Parathyroid adenoma (tissue), 2 donors: ENCODE data around the gene CIT.

Source experiments
- H2AFZ ChIP-seq: fragments of 300-600 bp; sonication (generic); one replicate; pipeline ENCODE4 v1.7.0; 2017; ENCODE audit warnings: antibody characterized with exemption, mild to moderate bottlenecking
- H3K27ac ChIP-seq: fragments of 300-600 bp; sonication (generic); one replicate; pipeline ENCODE4 v1.7.0; 2017
- H3K27me3 ChIP-seq: fragments of 300-600 bp; sonication (generic); one replicate; pipeline ENCODE4 v1.7.0; 2017; ENCODE audit warnings: low read length; ENCODE audit not compliant: control insufficient read depth, insufficient read depth
- H3K36me3 ChIP-seq: fragments of 300-600 bp; sonication (generic); one replicate; pipeline ENCODE4 v1.7.0; 2017; ENCODE audit warnings: low read length; ENCODE audit not compliant: control insufficient read depth, insufficient read depth
- H3K4me1 ChIP-seq: fragments of 300-600 bp; sonication (generic); one replicate; pipeline ENCODE4 v1.7.0; 2017; ENCODE audit warnings: control low read depth
- H3K4me2 ChIP-seq: fragments of 300-600 bp; sonication (generic); one replicate; pipeline ENCODE4 v1.7.0; 2017; ENCODE audit warnings: low read length
- H3K4me3 ChIP-seq: fragments of 300-600 bp; sonication (generic); one replicate; pipeline ENCODE4 v1.7.0; 2017; ENCODE audit warnings: low read depth, low read length
- H3K79me2 ChIP-seq: fragments of 300-600 bp; sonication (generic); one replicate; pipeline ENCODE4 v1.7.0; 2017; ENCODE audit warnings: control low read depth
- H3K9ac ChIP-seq: fragments of 300-600 bp; sonication (generic); one replicate; pipeline ENCODE4 v1.7.0; 2017; ENCODE audit warnings: mild to moderate bottlenecking
- H3K9me3 ChIP-seq: fragments of 300-600 bp; sonication (generic); one replicate; pipeline ENCODE4 v1.7.0; 2017; ENCODE audit warnings: low read length; ENCODE audit not compliant: control insufficient read depth
- TF ChIP-seq, protein P1 (sequence below): fragments of 300-600 bp; sonication (generic); IDR thresholded peaks from one replicate; pipeline ENCODE4 v1.7.0; 2017; ENCODE audit warnings: antibody characterized with exemption, mild to moderate bottlenecking
- donor health status: primary hyperparathyroidism.

CIT gene

DNA sequence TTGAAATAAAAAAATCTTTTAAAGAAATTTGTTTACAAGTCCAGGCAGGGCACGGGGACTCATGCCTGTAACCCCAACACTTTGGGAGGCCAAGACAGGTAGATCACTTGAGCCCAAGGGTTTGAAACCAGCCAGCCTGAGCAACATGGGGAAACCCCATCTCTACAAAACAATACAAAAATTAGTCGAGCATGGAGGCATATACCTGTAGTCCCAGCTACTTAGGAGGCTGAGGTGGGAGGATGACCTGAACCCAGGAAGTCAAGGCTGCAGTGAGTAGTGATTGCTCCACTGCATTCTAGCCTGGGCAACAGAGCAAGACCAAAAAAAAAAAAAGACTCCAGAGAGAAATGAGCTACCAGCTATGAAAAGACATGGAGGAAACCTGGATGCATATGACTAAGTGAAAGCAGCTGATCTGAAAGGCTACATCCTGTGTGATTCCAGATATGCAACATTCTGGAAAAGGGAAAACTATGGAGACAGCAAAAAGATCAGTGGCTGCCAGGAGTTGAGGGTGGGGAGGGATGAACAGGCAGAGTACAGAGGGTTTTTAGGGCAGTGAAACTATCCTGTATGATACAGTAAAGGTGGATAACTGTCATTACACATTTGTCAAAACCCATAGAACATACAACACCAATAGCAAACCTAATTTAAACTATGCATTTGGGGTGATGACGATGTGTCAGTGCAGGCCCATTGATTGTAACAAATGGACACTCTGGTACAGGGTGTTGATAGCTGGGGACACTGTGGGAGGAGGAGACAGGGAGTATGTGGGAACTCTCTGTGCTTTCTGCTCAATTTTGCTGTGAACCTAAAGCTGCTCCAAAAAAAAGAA, 149.3 kb downstream of the CIT start:
- Histone ChIP-seq H3K4me3 (no peak overlapping the region), H3K36me3 (no peaks in the 10 kb centered on the region), H3K27me3 (no peaks in the 10 kb centered on the region), H3K4me2 (peak overlapping the region; percentile 2), H3K79me2 (no peaks in the 10 kb centered on the region), H3K9me3 (no peaks in the 10 kb centered on the region), H3K4me1 (peaks cover 17% of the 10 kb centered on the region), H2AFZ (peak overlapping the region; percentile 71), H3K27ac (peak overlapping the region; percentile 55), H3K9ac (no peak overlapping the region)
- TF ChIP-seq, protein P1, sequence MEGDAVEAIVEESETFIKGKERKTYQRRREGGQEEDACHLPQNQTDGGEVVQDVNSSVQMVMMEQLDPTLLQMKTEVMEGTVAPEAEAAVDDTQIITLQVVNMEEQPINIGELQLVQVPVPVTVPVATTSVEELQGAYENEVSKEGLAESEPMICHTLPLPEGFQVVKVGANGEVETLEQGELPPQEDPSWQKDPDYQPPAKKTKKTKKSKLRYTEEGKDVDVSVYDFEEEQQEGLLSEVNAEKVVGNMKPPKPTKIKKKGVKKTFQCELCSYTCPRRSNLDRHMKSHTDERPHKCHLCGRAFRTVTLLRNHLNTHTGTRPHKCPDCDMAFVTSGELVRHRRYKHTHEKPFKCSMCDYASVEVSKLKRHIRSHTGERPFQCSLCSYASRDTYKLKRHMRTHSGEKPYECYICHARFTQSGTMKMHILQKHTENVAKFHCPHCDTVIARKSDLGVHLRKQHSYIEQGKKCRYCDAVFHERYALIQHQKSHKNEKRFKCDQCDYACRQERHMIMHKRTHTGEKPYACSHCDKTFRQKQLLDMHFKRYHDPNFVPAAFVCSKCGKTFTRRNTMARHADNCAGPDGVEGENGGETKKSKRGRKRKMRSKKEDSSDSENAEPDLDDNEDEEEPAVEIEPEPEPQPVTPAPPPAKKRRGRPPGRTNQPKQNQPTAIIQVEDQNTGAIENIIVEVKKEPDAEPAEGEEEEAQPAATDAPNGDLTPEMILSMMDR = no peak

DNA sequence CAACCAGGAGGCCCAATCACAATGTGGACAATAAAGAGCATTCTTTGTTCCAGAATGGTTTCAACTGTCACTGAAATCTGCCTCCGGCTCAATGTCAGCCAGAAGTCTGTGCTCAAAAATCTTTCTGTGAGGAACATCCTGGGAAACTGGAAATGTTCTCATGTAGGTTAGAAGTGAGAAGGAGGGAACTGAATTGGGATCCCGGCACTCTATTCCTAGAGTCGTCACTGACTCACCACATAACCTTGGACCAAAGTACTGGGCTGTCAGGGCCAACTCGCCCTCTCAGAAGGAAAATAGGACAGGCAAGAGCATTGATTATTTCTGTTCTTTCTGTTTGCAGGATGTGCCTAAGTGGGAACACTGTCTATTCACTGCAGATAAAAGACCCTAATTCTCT, 151.6 kb downstream of the CIT start:
- H3K9me3 ChIP-seq = no peaks in the 10 kb centered on the region
- TF ChIP-seq, protein P1 = no peak
- H3K27ac ChIP-seq = no peak overlapping the region

DNA sequence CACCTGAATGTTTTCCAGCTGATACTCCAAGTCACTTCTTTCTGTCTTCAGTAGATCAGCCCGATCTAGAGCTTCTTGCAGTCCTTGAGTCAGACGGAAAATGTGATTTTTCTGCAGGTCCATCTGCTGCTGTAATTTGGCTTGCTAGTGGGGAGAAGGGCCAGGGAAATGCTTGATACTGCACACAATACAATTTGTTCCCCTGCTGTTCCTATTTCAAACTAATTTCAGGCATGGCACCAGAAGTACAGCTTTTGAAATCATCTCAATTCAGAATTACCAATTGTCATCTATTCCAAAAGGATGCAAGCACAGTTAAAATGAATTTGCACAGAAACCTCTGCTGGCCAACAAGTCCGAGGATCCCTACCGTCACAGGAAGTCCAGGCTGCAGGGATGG, 155.8 kb downstream of the CIT start:
- Histone ChIP-seq H2AFZ (no peak overlapping the region), H3K4me3 (no peak overlapping the region), H3K9ac (no peak overlapping the region), H3K4me1 (peaks cover 5% of the 10 kb centered on the region), H3K27ac (no peak overlapping the region), H3K79me2 (no peaks in the 10 kb centered on the region), H3K36me3 (no peaks in the 10 kb centered on the region), H3K9me3 (no peaks in the 10 kb centered on the region), H3K4me2 (no peak overlapping the region), H3K27me3 (no peaks in the 10 kb centered on the region)
- TF ChIP-seq, protein P1 = no peak

More for the DNA sequence above, 151.6 kb downstream of the CIT start:
- H3K79me2 ChIP-seq = no peaks in the 10 kb centered on the region
- no peak overlapping the region for H3K4me3 ChIP-seq
- H2AFZ ChIP-seq = no peak overlapping the region
- H3K4me2 ChIP-seq = no peak overlapping the region
- no peak overlapping the region for H3K9ac ChIP-seq
- H3K4me1 ChIP-seq = peaks cover 17% of the 10 kb centered on the region
- no peaks in the 10 kb centered on the region for H3K27me3 ChIP-seq
- no peaks in the 10 kb centered on the region for H3K36me3 ChIP-seq

- Histone ChIP-seq H3K27me3 (no peaks in the 10 kb centered on the region), H3K4me2 (no peak overlapping the region), H3K4me3 (no peak overlapping the region), H3K79me2 (no peaks in the 10 kb centered on the region), H3K9ac (no peak overlapping the region), H3K9me3 (no peaks in the 10 kb centered on the region), H2AFZ (no peak overlapping the region), H3K36me3 (no peaks in the 10 kb centered on the region), H3K4me1 (peaks cover 8% of the 10 kb centered on the region), H3K27ac (no peak overlapping the region)
- TF ChIP-seq, protein P1 = no peak
Measured at GRCh38 chr12:119720349-119720748, 156.8 kb downstream of the CIT start.

GRCh38 chr12:119718141-119718540, 159.0 kb downstream of the CIT start:
- no peaks in the 10 kb centered on the region for H3K79me2 ChIP-seq
- peaks cover 8% of the 10 kb centered on the region for H3K4me1 ChIP-seq
- H2AFZ ChIP-seq = no peak overlapping the region
- H3K9me3 ChIP-seq = no peaks in the 10 kb centered on the region
- TF ChIP-seq, protein P1 = no peak
- no peak overlapping the region for H3K27ac ChIP-seq
- no peaks in the 10 kb centered on the region for H3K36me3 ChIP-seq
- H3K4me2 ChIP-seq = no peak overlapping the region
- H3K4me3 ChIP-seq = no peak overlapping the region
- no peaks in the 10 kb centered on the region for H3K27me3 ChIP-seq
- no peak overlapping the region for H3K9ac ChIP-seq
